Osteoblast (primary cell): Measurements from ENCODE around the gene MAP2K1. TPM values are rescaled to one million over a fixed set of nuclear protein-coding genes. Genes with fewer than 3 reads are reported as not detected.

Experiments
- DNase-seq: peaks from one replicate; pipeline ENCODE4 v3.0.0; 2011; ENCODE audit warnings: low spot score, mixed read lengths; ENCODE audit not compliant: insufficient read length; ENCODE audit errors: missing footprints
- H2AFZ ChIP-seq: 2 replicates; pipeline ENCODE4 v1.6.0; 2011; ENCODE audit warnings: mild to moderate bottlenecking, low read length
- H3K27ac ChIP-seq: 2 replicates; pipeline ENCODE4 v1.5.1; 2011; ENCODE audit warnings: mild to moderate bottlenecking, low read depth, low read length, moderate library complexity
- H3K27me3 ChIP-seq: 2 replicates; pipeline ENCODE4 v1.6.0; 2012; ENCODE audit warnings: mild to moderate bottlenecking, control low read depth, inconsistent platforms, low read length, moderate library complexity; ENCODE audit not compliant: insufficient read depth
- H3K36me3 ChIP-seq: 2 replicates; pipeline ENCODE4 v1.5.1; 2011; ENCODE audit warnings: mild to moderate bottlenecking, low read length, control low read depth, moderate library complexity; ENCODE audit not compliant: insufficient read depth
- H3K4me1 ChIP-seq: 2 replicates; pipeline ENCODE4 v1.5.1; 2011; ENCODE audit warnings: mild to moderate bottlenecking, low read length, control low read depth, moderate library complexity; ENCODE audit not compliant: insufficient read depth
- H3K4me2 ChIP-seq: 2 replicates; pipeline ENCODE4 v1.6.0; 2011; ENCODE audit warnings: mild to moderate bottlenecking, low read length; ENCODE audit not compliant: insufficient read depth
- H3K4me3 ChIP-seq: fragments of 200-600 bp; sonication (generic); 3 replicates; pipeline ENCODE4 v1.5.1; 2012; ENCODE audit warnings: mild to moderate bottlenecking, low read length, inconsistent platforms; ENCODE audit not compliant: insufficient read depth
- H3K79me2 ChIP-seq: 2 replicates; pipeline ENCODE4 v1.6.0; 2012; ENCODE audit warnings: mild to moderate bottlenecking, low read length, control low read depth, inconsistent platforms; ENCODE audit not compliant: insufficient read depth
- H3K9me3 ChIP-seq: 2 replicates; pipeline ENCODE4 v1.5.1; 2011; ENCODE audit warnings: low read depth, low read length, control low read depth
- H4K20me1 ChIP-seq: 2 replicates; pipeline ENCODE4 v1.6.0; 2012; ENCODE audit warnings: mild to moderate bottlenecking, low read length, control low read depth; ENCODE audit not compliant: insufficient read depth
- total RNA-seq: library from RNA; depleted of rRNA; stranded (reverse); fragments of >200 nt; gene quantifications from 2 replicates; pipeline ENCODE4 v1.2.3, GENCODE V29; 2012
- TF ChIP-seq, protein P1 (sequence below): IDR thresholded peaks from 2 replicates; pipeline ENCODE4 v1.5.1; 2011; ENCODE audit warnings: mild to moderate bottlenecking, low read depth, low read length, moderate library complexity; ENCODE audit errors: extremely low read depth

MAP2K1 gene
- total RNA-seq, 1 donor, result 19.2 TPM

DNA sequence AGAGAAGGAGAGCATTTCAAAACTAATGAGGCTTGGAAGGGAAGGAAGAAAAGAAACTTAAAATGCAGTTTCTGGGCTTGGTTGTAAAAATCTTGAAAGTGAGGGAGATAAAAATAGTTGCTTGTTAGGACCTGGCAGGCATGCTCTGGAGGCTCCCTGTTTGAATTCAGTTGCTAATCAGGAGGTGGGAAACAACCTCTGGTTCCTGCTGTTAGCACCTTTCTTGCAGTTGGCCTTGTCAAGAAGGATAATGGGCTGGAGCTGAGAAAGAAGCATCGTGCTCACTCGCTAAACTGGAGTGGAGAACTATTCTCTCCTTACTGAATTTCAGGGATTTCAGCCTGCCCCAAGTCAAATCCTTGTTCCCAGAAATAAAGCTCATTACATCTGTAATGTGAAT, 87.4 kb downstream of the MAP2K1 start:
- Histone ChIP-seq H3K9me3 (no peaks in the 10 kb centered on the region), H3K4me1 (peaks cover 12% of the 10 kb centered on the region), H3K4me3 (no peak overlapping the region), H3K27me3 (no peaks in the 10 kb centered on the region), H3K36me3 (peaks cover 3% of the 10 kb centered on the region), H4K20me1 (peaks cover 8% of the 10 kb centered on the region), H2AFZ (no peak overlapping the region), H3K27ac (no peak overlapping the region), H3K4me2 (no peak overlapping the region), H3K79me2 (peaks cover 3% of the 10 kb centered on the region)
- TF ChIP-seq, protein P1, sequence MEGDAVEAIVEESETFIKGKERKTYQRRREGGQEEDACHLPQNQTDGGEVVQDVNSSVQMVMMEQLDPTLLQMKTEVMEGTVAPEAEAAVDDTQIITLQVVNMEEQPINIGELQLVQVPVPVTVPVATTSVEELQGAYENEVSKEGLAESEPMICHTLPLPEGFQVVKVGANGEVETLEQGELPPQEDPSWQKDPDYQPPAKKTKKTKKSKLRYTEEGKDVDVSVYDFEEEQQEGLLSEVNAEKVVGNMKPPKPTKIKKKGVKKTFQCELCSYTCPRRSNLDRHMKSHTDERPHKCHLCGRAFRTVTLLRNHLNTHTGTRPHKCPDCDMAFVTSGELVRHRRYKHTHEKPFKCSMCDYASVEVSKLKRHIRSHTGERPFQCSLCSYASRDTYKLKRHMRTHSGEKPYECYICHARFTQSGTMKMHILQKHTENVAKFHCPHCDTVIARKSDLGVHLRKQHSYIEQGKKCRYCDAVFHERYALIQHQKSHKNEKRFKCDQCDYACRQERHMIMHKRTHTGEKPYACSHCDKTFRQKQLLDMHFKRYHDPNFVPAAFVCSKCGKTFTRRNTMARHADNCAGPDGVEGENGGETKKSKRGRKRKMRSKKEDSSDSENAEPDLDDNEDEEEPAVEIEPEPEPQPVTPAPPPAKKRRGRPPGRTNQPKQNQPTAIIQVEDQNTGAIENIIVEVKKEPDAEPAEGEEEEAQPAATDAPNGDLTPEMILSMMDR, result no peak
- no peak for DNase-seq

DNA sequence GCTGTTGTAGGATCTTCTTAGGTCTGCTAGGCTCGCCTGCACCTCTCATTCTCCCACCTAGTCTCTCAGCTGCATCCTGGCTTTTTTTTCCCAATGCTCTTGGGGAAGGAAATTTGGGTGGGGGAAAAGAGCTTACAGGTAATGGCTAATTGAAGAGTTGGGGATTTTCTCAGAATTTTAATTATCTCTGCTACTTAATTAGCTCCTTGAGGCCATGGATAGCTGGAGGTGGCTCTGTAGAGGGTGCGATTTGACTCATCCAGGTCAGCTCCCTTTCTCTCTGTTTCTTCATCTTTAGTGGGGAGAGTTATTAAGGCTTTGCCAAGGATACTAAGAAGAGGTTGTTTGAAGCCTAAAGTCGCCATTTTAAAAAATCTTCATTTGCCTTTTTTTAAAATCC, 88.3 kb downstream of the MAP2K1 start:
- Histone ChIP-seq H3K27me3 (no peaks in the 10 kb centered on the region), H3K79me2 (peaks cover 3% of the 10 kb centered on the region), H3K4me2 (no peak overlapping the region), H3K4me3 (no peak overlapping the region), H3K4me1 (peaks cover 12% of the 10 kb centered on the region), H3K36me3 (peaks cover 3% of the 10 kb centered on the region), H4K20me1 (peaks cover 13% of the 10 kb centered on the region), H2AFZ (no peak overlapping the region), H3K27ac (no peak overlapping the region), H3K9me3 (no peaks in the 10 kb centered on the region)
- no peak for DNase-seq
- TF ChIP-seq, protein P1, result no peak

DNA sequence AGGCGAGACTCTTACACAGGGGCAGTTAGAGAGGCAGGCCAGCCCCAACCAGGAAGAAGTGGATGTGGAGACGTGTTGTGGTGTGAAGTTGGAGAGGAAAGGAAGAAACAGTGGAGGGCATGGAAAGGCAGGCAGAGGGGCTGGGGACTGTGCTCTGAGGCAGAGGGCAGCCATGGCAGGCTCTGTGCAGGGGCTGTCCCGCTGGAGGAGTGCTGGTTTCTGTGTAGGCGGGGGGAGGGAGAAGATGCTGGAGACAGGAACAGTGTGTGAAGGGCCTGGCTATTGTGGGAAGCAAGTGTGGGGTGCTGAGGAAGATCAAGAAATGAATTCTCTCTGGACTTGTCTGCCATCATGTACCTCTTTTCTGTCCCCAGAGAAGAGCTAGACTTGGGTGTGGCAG, 89.8 kb downstream of the MAP2K1 start:
- H3K79me2 ChIP-seq, result peaks cover 3% of the 10 kb centered on the region
- H3K4me1 ChIP-seq, result peaks cover 12% of the 10 kb centered on the region
- TF ChIP-seq, protein P1, result no peak
- DNase-seq, result no peak
- H3K4me2 ChIP-seq, result no peak overlapping the region
- H4K20me1 ChIP-seq, result peaks cover 23% of the 10 kb centered on the region
- no peaks in the 10 kb centered on the region for H3K9me3 ChIP-seq
- H3K4me3 ChIP-seq, result no peak overlapping the region
- no peaks in the 10 kb centered on the region for H3K27me3 ChIP-seq
- peaks cover 2% of the 10 kb centered on the region for H3K36me3 ChIP-seq
- no peak overlapping the region for H2AFZ ChIP-seq
- H3K27ac ChIP-seq, result no peak overlapping the region

DNA sequence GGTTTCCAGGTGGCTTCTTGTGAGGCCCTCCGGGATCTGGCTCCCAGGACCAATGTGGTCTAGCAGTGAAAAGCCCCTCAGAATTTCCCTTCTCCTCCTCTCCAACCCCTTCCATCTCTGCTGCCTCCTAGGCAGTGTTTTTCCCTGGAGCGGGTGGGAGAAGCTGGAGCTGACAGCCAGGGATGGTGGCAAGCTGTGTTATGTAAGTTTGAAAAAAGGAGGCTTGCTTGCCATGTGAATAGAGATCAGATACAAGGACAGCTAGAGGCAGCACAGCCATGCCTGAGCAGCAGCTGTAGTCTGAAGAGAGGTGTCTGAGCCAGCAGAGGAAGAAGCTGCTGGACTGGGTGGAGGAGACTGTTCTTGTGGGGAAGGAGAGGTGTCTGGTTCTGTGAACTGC, 90.3 kb downstream of the MAP2K1 start:
- H2AFZ ChIP-seq, result no peak overlapping the region
- H3K36me3 ChIP-seq, result peaks cover 7% of the 10 kb centered on the region
- no peak overlapping the region for H3K4me2 ChIP-seq
- no peak for DNase-seq
- H3K4me3 ChIP-seq, result no peak overlapping the region
- H3K27ac ChIP-seq, result no peak overlapping the region
- peaks cover 11% of the 10 kb centered on the region for H3K4me1 ChIP-seq
- H3K27me3 ChIP-seq, result no peaks in the 10 kb centered on the region
- TF ChIP-seq, protein P1, result no peak
- peaks cover 25% of the 10 kb centered on the region for H4K20me1 ChIP-seq
- no peaks in the 10 kb centered on the region for H3K9me3 ChIP-seq
- H3K79me2 ChIP-seq, result peaks cover 3% of the 10 kb centered on the region
